Measurements from ENCODE around the gene PLA2R1.
A peak's percentile ranks its signal among the peaks of the same experiment; 100 is the strongest.
"Not testable (repeated sequence)": the region's sequence is repeated elsewhere in the genome, so short reads cannot be mapped to it uniquely, and the experiment has no call there.

PLA2R1 gene

DNA sequence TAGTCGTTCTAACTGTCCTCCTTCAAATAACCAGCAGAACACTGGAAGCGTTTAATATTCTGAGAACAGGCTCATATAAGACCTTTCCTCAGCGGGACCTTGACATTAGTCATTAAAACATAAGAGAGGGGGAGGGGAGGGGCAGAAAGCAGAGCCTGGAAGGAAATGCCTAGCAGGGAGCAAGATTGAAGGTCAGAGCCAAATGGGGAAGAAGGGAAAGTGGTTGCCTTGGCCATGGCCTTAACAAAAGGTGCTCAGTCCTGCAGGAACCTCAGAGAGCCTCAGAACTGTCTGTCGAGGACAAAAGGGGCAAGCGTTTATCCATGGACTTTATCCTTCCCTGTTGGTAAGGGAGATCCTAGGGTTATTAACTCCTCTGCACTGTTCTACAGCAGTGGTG lies 856 bp upstream of the PLA2R1 start:
- peak; percentile 9 for DNase-seq

- DNase-seq = peak; percentile 13
Observed at GRCh38 chr2:160061944-160062291, 497 bp downstream of the PLA2R1 start.

GRCh38 chr2:160061533-160061932 lies 882 bp downstream of the PLA2R1 start:
- DNase-seq = no peak

DNA sequence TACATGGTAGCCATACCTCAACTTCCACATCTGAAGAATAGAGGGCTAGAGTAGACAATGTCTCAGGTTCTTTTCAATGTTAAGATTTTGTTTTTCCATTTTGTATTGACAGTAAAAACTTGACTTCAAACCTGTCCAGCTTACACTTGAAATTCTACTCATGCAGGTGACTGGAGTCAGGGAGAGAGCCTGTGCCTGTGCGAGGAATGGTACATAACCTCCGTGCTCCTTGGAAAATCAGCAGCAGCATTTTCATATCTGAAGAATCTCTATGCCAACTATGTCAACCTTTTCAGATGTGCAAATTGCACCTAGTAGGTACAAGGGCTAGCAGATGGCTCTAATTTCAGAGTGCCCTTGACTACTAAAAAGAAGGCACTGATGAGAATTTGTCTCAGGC lies 2.1 kb downstream of the PLA2R1 start:
- no peak for DNase-seq

DNA sequence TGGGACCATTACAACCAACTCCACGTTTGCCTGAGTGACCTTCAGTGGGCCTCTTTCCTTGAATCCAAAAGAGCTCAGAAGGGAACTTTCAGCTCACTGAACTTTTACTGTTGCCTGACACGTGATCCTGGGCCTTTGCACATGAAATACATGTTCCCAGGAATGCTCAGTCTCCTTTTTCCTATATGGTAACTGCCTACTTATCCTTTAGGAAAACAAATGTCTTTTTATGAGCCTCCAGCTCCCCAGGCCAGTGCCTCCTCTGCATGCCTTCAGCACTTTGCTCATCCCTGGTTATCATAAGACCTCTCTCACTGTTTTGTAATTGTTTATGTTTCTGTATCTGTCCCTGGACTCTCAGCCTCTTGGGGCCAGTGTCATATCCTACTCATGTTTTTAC lies 5.1 kb downstream of the PLA2R1 start:
- no peak for DNase-seq

- no peak for DNase-seq
Observed at GRCh38 chr2:160055726-160056108, 6.7 kb downstream of the PLA2R1 start.

GRCh38 chr2:160054984-160055725 lies 7.3 kb downstream of the PLA2R1 start:
- no peak for DNase-seq

DNA sequence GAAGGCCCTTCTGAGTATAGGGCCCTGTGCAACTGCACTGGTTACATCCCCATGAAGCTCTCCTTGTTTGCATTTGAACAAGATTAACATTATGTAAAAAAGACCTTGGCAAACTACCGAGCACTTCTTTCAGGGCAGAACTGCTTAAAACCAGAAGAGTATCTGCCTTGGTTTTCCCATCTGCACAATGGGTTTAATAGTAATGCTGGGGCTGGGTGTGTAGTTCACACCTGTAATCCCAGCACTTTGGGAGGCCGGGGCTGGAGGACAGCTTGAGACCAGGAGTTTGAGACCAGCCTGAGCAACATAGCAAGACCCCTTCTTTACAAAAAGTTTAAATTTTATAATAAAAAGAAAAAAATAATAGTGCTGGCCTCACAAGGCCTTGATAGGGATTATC lies 8.5 kb downstream of the PLA2R1 start:
- no peak for DNase-seq

DNA sequence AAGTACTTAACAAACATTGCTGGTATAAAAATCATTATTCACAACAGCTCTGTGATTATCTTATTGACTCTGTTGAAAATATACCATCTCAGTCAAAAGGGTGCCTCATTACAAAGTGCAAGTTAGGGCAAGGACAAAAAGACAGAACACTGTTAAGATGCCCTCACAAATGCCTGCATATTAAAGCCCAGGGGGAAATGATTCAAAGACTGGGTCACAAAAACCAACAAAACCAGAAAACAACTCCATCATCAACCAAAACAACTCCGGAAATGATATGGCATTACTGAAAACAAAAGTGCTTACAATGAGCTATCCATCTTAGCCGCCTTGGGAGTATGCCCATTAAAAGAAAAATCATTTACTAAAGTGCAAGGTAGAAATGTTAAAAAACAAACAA lies 9.9 kb downstream of the PLA2R1 start:
- DNase-seq = no peak

GRCh38 chr2:160051371-160051800 lies 11.0 kb downstream of the PLA2R1 start:
- DNase-seq = no peak

DNA sequence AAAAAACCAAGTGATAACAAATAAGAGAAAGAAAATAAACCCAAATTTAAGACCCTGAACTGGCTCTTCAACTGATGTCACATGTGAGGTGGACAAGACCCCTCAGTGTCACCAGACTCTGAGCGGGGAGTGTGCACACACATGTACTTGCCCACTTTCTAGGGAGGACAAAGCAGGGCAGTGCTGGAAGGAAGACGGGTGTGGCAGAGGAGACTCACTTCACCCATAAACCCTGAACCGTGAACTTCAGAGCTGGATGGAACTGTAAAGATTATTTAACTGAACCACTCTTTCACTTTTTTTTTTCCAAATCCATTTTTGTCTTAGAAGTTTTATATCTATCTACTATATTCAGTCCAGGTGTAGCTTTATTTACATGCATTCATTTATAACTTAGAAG lies 12.3 kb downstream of the PLA2R1 start:
- no peak for DNase-seq

DNA sequence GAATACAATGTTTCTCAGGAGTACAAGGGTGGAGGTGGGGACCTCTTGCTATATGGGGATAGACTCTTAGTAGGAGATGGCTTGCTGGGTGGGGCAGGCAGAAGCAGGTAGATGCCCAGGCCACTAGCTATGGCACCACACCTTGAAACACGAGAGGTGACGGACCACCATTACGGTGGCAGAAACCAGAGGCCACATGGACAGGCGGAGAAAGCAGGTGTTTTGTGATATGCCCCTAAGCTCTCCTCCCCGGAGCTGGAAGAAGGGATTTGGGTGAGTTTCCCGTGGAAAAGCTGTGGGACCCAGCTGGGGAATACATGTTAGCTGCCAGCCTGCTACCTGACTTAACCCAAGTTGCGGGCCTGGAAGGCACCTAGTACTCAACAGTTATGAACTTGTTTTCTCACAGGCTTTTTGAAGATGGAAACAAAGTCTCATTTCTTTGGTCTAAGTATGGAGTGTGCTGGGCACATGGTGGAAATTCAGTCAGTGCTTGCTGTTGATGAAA lies 16.7 kb downstream of the PLA2R1 start:
- DNase-seq = no peak

GRCh38 chr2:160044728-160045127 lies 17.7 kb downstream of the PLA2R1 start:
- no peak for DNase-seq

GRCh38 chr2:160043265-160043664 lies 19.1 kb downstream of the PLA2R1 start:
- DNase-seq = no peak

GRCh38 chr2:160042054-160042453 lies 20.4 kb downstream of the PLA2R1 start:
- DNase-seq = no peak

- DNase-seq = no peak
Observed at GRCh38 chr2:160041091-160041490, 21.3 kb downstream of the PLA2R1 start.

DNA sequence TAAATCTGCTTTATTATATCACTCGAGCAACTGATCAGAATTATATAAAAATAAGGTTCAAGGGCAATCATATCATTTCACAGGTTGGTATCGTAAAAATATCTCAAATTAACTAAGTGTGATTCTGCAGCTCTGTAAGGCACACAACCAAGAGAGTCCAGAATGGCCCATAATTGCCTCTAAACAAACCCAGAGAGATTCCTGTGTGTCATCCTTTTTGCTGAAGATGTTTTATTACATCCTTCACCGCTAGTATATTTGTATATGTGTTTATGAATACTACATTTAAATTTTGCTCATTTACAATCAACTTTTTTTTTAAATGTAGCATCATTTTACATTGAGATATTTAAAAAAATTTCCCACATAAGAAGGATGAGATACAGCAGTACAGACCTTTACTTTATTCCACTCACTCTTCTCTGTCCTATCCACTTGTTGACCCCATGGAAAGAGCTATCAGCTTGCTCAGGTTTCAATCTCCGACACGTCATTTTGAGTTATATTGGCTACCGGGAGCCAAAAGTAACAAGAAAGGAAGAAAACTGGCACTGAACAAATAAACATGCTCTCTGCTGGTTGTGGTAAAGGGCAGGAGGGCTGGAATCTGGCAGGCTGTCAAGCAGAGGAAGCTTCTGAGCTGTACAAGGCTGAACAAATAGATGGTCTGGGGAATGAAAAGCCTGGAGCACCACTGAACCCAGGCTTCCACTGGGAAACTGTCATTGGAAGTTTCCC lies 23.1 kb downstream of the PLA2R1 start:
- DNase-seq = no peak

DNA sequence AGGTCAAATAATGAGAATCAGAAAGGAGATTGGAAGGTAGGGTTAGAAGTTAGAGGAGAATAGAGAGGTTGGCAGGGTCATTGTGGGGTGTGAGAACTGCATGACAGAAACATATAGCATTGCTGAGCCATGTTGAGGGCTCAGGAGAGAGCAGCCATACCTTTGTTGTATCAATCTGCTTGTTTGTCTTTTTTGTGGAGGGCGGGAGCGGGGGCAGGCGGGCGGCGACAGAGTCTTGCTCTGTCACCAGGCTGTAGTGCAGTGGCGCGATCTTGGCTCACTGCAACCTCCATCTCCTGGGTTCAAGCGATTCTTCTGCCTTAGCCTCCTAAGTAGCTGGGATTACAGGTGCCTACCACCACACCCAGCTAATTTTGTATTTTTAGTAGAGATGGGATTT lies 23.8 kb downstream of the PLA2R1 start:
- DNase-seq = not testable (repeated sequence)

GRCh38 chr2:160036736-160037135 lies 25.7 kb downstream of the PLA2R1 start:
- DNase-seq = no peak

DNA sequence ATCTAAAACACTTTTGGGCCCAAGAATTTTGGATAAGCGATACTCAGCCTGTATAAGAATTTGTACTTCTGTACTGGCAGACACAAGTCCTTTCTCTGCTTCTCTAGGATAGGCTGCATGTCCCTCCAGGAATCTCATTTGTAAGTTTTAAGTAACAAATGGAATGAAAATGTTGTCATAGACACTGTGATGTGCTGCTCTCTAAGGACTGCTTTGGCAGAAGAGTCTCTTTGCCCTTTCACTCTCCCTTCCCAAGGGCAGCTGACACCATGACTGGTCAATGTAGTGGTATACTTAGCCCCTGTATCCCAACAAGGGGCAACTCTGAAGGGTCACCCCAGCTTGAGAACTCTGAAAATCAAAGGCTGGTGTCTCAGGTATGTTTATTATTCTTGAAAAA lies 27.3 kb downstream of the PLA2R1 start:
- no peak for DNase-seq

- no peak for DNase-seq
Observed at GRCh38 chr2:160034396-160034795, 28.0 kb downstream of the PLA2R1 start.

DNA sequence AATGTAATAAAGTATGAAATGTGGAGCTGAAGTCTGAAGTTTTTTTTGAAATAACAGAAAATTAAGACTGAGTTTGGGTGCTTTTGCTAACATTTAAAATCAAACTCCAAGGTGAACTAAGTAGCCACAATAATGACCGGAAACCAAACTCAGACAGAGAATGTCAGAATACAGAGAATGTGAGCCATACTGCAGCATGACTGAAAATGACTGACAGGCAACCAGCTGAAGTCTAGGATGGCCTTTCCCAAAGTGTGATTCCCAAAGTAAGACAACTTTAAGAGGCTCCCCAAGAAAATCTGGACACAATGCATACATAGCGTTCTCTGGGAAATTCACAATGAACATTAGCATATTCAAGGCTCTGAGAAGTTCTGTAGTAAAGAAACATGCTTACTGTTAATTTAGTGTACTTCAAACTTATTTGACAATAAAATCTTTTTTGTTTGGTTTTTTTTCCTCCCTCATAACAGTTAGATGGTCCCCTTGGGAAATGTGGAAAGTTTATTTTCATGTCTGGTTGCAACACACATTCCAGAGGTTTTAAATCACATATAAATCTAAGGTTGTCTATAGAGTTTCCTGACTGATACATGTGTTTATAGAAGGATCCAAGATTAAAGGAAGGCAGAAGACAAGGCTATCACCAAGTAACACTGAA lies 28.6 kb downstream of the PLA2R1 start:
- DNase-seq = no peak

GRCh38 chr2:160029270-160029628 lies 33.2 kb downstream of the PLA2R1 start:
- no peak for DNase-seq
